SK-N-SH (cell line): Measurements from ENCODE around the gene CLIC3. TPM values are rescaled to one million over a fixed set of nuclear protein-coding genes. Genes with fewer than 3 reads are reported as not detected.

Experiments
- CTCF ChIA-PET: fragments of 300-600, 350-600 bp; formaldehyde crosslinking; extraction: SDS; loops from one replicate; lab custom pipeline; 2021; lab: Yijun Ruan, JAX
- POLR2A ChIA-PET: fragments of 350-600 bp; sonication (Branson Sonifier 250); formaldehyde crosslinking; extraction: SDS; loops from one replicate; lab custom pipeline; 2020; ENCODE audit warnings: antibody characterized with exemption, inconsistent platforms; lab: Yijun Ruan, JAX
- DNase-seq: peaks from one replicate; pipeline ENCODE4 v3.0.0; 2012
- H2AFZ ChIP-seq: fragments of 200-600 bp; sonication (generic); 2 replicates; pipeline ENCODE4 v1.8.1; 2016; ENCODE audit warnings: antibody characterized with exemption, mild to moderate bottlenecking, low read depth
- H3F3A ChIP-seq: fragments of 200-600 bp; sonication (generic); replicated peaks from 2 replicates; pipeline ENCODE3; 2016; ENCODE audit warnings: antibody characterized with exemption, mild to moderate bottlenecking; ENCODE audit not compliant: insufficient read depth
- H3K27ac ChIP-seq, 2 experiments: fragments of 200-500 bp in 1 of 2; fragments of 200-600 bp in 1 of 2; sonication (Bioruptor generic) in 1 of 2; sonication (generic), shearing (Covaris generic) in 1 of 2; 2 replicates each; pipeline versions ENCODE4 v1.5.1 to v1.6.1; 2014 to 2016; ENCODE audit warnings: low read depth in 2 of 2, inconsistent platforms in 1 of 2, low read length in 1 of 2, mild to moderate bottlenecking in 1 of 2, mixed read lengths in 1 of 2
- H3K27me3 ChIP-seq: fragments of 200-600 bp; sonication (generic), shearing (Covaris generic); 2 replicates; pipeline ENCODE4 v1.6.1; 2016; ENCODE audit warnings: mixed run types; ENCODE audit not compliant: insufficient read depth
- H3K36me3 ChIP-seq, 2 experiments: fragments of 200-500 bp in 1 of 2; fragments of 200-600 bp in 1 of 2; sonication (Bioruptor generic) in 1 of 2; sonication (generic) in 1 of 2; replicated peaks in 1 of 2; 2 replicates each; pipeline versions ENCODE3 to v1.5.1; 2014 to 2016; ENCODE audit warnings: low read length in 1 of 2, mild to moderate bottlenecking in 1 of 2; ENCODE audit not compliant: insufficient read depth in 2 of 2, control insufficient read depth in 1 of 2
- H3K4me1 ChIP-seq, 2 experiments: fragments of 200-500 bp in 1 of 2; fragments of 200-600 bp in 1 of 2; sonication (Bioruptor generic) in 1 of 2; sonication (generic), shearing (Covaris generic) in 1 of 2; 2 replicates each; pipeline versions ENCODE4 v1.5.1 to v1.6.1; 2014 to 2016; ENCODE audit warnings: low read depth in 1 of 2, low read length in 1 of 2, mixed run types in 1 of 2; ENCODE audit not compliant: insufficient read depth in 2 of 2, control insufficient read depth in 1 of 2
- H3K4me2 ChIP-seq: fragments of 200-600 bp; sonication (generic), shearing (Covaris generic); 2 replicates; pipeline ENCODE4 v1.6.1; 2017; ENCODE audit warnings: mixed run types
- H3K4me3 ChIP-seq, 2 experiments: fragments of 200-500 bp in 1 of 2; fragments of 200-600 bp in 1 of 2; sonication (Bioruptor generic) in 1 of 2; sonication (generic), shearing (Covaris generic) in 1 of 2; 2 replicates each; pipeline versions ENCODE4 v1.5.1 to v1.8.1; 2014 to 2016; ENCODE audit warnings: low read depth in 2 of 2, inconsistent platforms in 1 of 2, low read length in 1 of 2, mild to moderate bottlenecking in 1 of 2, mixed read lengths in 1 of 2, moderate library complexity in 1 of 2
- H3K79me2 ChIP-seq: fragments of 200-600 bp; sonication (generic); 2 replicates; pipeline ENCODE4 v1.8.1; 2017; ENCODE audit warnings: mild to moderate bottlenecking; ENCODE audit not compliant: insufficient read depth
- H3K9ac ChIP-seq: fragments of 200-600 bp; sonication (generic); 2 replicates; pipeline ENCODE4 v1.6.1; 2017; ENCODE audit warnings: mixed run types
- H3K9me2 ChIP-seq: fragments of 200-600 bp; sonication (generic); 2 replicates; pipeline ENCODE4 v1.6.1; 2017; ENCODE audit warnings: mixed run types
- H3K9me3 ChIP-seq: fragments of 200-600 bp; sonication (generic); 2 replicates; pipeline ENCODE4 v1.6.1; 2017; ENCODE audit warnings: mixed run types, mild to moderate bottlenecking, moderate library complexity
- H4K20me1 ChIP-seq: fragments of 200-600 bp; sonication (generic); 2 replicates; pipeline ENCODE4 v1.6.1; 2017; ENCODE audit warnings: mild to moderate bottlenecking, mixed run types; ENCODE audit not compliant: insufficient read depth
- CHD2 ChIP-seq: fragments of 150-350 bp; IDR thresholded peaks from 2 replicates; pipeline ENCODE4 v1.6.1; 2018; ENCODE audit warnings: low read length; ENCODE audit not compliant: partially characterized antibody
- ELF1 ChIP-seq: IDR thresholded peaks from 2 replicates; pipeline ENCODE4 v1.4.0; 2012
- EZH2phosphoT487 ChIP-seq: fragments of 200-600 bp; sonication (generic); IDR thresholded peaks from 2 replicates; pipeline ENCODE4 v1.6.1; 2017; ENCODE audit warnings: low read depth, mixed run types, mild to moderate bottlenecking, antibody characterized with exemption, moderate library complexity, borderline replicate concordance
- FOSL2 ChIP-seq: IDR thresholded peaks from 2 replicates; pipeline ENCODE4 v1.4.0; 2012; ENCODE audit warnings: low read depth, mild to moderate bottlenecking, moderate library complexity, borderline replicate concordance
- FOXJ3 ChIP-seq: sonication (generic); formaldehyde crosslinking; IDR thresholded peaks from 2 replicates; pipeline ENCODE4 v1.5.1; 2020; ENCODE audit warnings: mild to moderate bottlenecking, missing genetic modification reagents
- FOXM1 ChIP-seq: IDR thresholded peaks from 2 replicates; pipeline ENCODE4 v1.4.0; 2012; ENCODE audit warnings: low read depth, mild to moderate bottlenecking
- GATA2 ChIP-seq: sonication (generic); formaldehyde crosslinking; IDR thresholded peaks from 2 replicates; pipeline ENCODE4 v1.5.0; 2020; ENCODE audit warnings: mild to moderate bottlenecking, missing genetic modification reagents
- JUND ChIP-seq: IDR thresholded peaks from 2 replicates; pipeline ENCODE4 v1.4.0; 2012
- MEF2A ChIP-seq: IDR thresholded peaks from 2 replicates; pipeline ENCODE4 v1.4.0; 2012; ENCODE audit warnings: low read depth, borderline replicate concordance
- NFIC ChIP-seq: IDR thresholded peaks from 2 replicates; pipeline ENCODE4 v1.4.0; 2012; ENCODE audit warnings: borderline replicate concordance
- NRF1 ChIP-seq: IDR thresholded peaks from 2 replicates; pipeline ENCODE4 v1.6.1; 2012; ENCODE audit warnings: low read depth, mild to moderate bottlenecking, low read length
- POLR2AphosphoS5 ChIP-seq: IDR thresholded peaks from 2 replicates; pipeline ENCODE4 v1.6.1; 2012; ENCODE audit warnings: low read depth, low read length
- RFX5 ChIP-seq: IDR thresholded peaks from 2 replicates; pipeline ENCODE4 v1.6.1; 2012; ENCODE audit warnings: mild to moderate bottlenecking, improper control_type of control experiment, low read length
- SIN3A ChIP-seq: IDR thresholded peaks from 2 replicates; pipeline ENCODE4 v1.6.1; 2012; ENCODE audit warnings: low read depth, mild to moderate bottlenecking, low read length, moderate library complexity, borderline replicate concordance
- TCF12 ChIP-seq: IDR thresholded peaks from 2 replicates; pipeline ENCODE4 v1.4.0; 2012
- WGBS: methylation state at CpG from one replicate; pipeline ENCODE4 v1.1.6; 2017; ENCODE audit warnings: low lambda C conversion rate; 5-methylcytosine and 5-hydroxymethylcytosine counted together
- polyA plus RNA-seq, 3 experiments: library from polyadenylated mRNA; depleted of rRNA; stranded (reverse); fragments of >200 nt; gene quantifications; 2 replicates each; pipeline ENCODE4 v1.2.3, GENCODE V29; 2012
- TF ChIP-seq, protein P1 (sequence below): IDR thresholded peaks from 2 replicates; pipeline ENCODE4 v1.4.0; 2012; ENCODE audit warnings: low read depth, borderline replicate concordance
- TF ChIP-seq, protein P2 (sequence below): IDR thresholded peaks from 2 replicates; pipeline ENCODE4; 2012
- TF ChIP-seq, protein P3 (sequence below): fragments of 200-600 bp; sonication (generic); IDR thresholded peaks from 2 replicates; pipeline ENCODE4 v1.6.1; 2017; ENCODE audit warnings: antibody characterized with exemption, mild to moderate bottlenecking, moderate library complexity
- TF ChIP-seq, protein P4 (sequence below): IDR thresholded peaks from 2 replicates; pipeline ENCODE4 v1.6.1; 2012; ENCODE audit warnings: mild to moderate bottlenecking, low read depth, low read length, moderate library complexity

CLIC3 gene
- polyA plus RNA-seq, 1 of the 3 experiments (the other 2 are of a cell fraction), result 1.0 TPM

DNA sequence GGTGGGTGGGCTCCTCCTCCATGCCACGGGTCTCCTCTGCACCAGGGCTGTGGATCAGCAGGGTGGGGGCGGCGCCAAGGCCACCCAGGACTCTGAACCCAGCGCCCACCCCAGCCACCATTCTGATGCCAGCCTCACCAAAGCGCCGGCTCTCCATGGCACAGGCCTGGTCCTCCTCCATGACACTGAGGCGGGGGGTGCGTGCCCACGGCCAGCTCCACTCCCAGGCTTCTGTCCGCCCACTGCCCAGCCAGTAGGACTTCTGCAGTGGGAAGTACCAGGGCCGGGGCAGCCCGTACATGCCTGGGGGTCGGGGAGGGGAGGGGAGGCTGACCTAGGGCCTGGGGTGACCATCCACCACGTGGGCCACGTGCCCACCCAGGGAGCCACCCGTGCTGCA is 20.1 kb upstream of the CLIC3 start (continued):
- TF ChIP-seq, protein P1, sequence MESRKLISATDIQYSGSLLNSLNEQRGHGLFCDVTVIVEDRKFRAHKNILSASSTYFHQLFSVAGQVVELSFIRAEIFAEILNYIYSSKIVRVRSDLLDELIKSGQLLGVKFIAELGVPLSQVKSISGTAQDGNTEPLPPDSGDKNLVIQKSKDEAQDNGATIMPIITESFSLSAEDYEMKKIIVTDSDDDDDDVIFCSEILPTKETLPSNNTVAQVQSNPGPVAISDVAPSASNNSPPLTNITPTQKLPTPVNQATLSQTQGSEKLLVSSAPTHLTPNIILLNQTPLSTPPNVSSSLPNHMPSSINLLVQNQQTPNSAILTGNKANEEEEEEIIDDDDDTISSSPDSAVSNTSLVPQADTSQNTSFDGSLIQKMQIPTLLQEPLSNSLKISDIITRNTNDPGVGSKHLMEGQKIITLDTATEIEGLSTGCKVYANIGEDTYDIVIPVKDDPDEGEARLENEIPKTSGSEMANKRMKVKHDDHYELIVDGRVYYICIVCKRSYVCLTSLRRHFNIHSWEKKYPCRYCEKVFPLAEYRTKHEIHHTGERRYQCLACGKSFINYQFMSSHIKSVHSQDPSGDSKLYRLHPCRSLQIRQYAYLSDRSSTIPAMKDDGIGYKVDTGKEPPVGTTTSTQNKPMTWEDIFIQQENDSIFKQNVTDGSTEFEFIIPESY, result no peak
- TF ChIP-seq FOSL2, result no peak
- TF ChIP-seq, protein P2, sequence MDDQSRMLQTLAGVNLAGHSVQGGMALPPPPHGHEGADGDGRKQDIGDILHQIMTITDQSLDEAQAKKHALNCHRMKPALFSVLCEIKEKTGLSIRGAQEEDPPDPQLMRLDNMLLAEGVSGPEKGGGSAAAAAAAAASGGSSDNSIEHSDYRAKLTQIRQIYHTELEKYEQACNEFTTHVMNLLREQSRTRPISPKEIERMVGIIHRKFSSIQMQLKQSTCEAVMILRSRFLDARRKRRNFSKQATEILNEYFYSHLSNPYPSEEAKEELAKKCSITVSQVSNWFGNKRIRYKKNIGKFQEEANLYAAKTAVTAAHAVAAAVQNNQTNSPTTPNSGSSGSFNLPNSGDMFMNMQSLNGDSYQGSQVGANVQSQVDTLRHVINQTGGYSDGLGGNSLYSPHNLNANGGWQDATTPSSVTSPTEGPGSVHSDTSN, result no peak
- TF ChIP-seq JUND, result no peak
- no peak for TF ChIP-seq FOXJ3 (CRISPR knock-in tag)
- no peak for TF ChIP-seq TCF12
- TF ChIP-seq ELF1, result no peak
- no peak for TF ChIP-seq NFIC
- TF ChIP-seq, protein P3, sequence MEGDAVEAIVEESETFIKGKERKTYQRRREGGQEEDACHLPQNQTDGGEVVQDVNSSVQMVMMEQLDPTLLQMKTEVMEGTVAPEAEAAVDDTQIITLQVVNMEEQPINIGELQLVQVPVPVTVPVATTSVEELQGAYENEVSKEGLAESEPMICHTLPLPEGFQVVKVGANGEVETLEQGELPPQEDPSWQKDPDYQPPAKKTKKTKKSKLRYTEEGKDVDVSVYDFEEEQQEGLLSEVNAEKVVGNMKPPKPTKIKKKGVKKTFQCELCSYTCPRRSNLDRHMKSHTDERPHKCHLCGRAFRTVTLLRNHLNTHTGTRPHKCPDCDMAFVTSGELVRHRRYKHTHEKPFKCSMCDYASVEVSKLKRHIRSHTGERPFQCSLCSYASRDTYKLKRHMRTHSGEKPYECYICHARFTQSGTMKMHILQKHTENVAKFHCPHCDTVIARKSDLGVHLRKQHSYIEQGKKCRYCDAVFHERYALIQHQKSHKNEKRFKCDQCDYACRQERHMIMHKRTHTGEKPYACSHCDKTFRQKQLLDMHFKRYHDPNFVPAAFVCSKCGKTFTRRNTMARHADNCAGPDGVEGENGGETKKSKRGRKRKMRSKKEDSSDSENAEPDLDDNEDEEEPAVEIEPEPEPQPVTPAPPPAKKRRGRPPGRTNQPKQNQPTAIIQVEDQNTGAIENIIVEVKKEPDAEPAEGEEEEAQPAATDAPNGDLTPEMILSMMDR, result no peak

DNA sequence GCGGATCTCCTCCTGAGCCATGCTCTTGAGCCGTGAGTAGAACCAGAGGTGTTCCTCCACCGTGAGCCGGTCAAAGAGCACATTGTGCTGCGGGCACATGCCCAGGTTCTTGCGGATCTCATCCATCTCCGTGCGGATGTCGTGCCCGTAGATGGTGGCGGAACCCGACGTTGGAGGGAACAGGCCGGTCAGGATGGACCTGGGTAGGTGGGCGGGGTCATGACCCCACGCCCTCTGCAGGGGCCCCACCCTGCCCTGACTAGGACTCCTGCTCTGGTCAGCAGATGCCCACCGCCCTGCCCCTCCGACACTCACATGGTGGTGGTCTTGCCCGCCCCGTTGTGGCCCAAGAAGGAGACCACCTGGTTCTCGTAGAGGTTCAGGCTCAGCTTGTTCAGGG is 19.6 kb upstream of the CLIC3 start:
- whole genome bisulfite sequencing, result 97% methylated on average over 17 of the region's 21 CpGs
- ChIA-PET CTCF (interaction anchor here (0.9 to 1.1 kb wide), 2 partner anchors 13 to 20 kb away, joined by 3 to 4 read pairs; no protein-coding TSS in a partner anchor), POLR2A (no interaction called here)
- no peaks in the 10 kb centered on the region for H3F3A ChIP-seq
- H3K4me2 ChIP-seq, result no peak overlapping the region
- H3K79me2 ChIP-seq, result no peaks in the 10 kb centered on the region
- H3K27me3 ChIP-seq, result no peaks in the 10 kb centered on the region
- H3K27ac ChIP-seq, result no peak overlapping the region
- H3K36me3 ChIP-seq, result peaks cover 0 to 17% of the 10 kb centered on the region in 2 experiments
- DNase-seq, result no peak
- H4K20me1 ChIP-seq, result no peaks in the 10 kb centered on the region
- H3K4me3 ChIP-seq, result no peak overlapping the region
- H2AFZ ChIP-seq, result no peak overlapping the region
- H3K9me2 ChIP-seq, result no peaks in the 10 kb centered on the region
- H3K4me1 ChIP-seq, result no peaks in the 10 kb centered on the region
- no peak overlapping the region for H3K9ac ChIP-seq
- H3K9me3 ChIP-seq, result no peaks in the 10 kb centered on the region
- TF ChIP-seq, protein P1, result no peak
- TF ChIP-seq CHD2 (no peak), EZH2phosphoT487 (no peak), JUND (no peak), SIN3A (no peak), POLR2AphosphoS5 (no peak), MEF2A (no peak), GATA2 (CRISPR knock-in tag) (no peak), ELF1 (no peak), NRF1 (no peak), FOXM1 (no peak), RFX5 (no peak)
- TF ChIP-seq, protein P3, result no peak
- TF ChIP-seq, protein P4, sequence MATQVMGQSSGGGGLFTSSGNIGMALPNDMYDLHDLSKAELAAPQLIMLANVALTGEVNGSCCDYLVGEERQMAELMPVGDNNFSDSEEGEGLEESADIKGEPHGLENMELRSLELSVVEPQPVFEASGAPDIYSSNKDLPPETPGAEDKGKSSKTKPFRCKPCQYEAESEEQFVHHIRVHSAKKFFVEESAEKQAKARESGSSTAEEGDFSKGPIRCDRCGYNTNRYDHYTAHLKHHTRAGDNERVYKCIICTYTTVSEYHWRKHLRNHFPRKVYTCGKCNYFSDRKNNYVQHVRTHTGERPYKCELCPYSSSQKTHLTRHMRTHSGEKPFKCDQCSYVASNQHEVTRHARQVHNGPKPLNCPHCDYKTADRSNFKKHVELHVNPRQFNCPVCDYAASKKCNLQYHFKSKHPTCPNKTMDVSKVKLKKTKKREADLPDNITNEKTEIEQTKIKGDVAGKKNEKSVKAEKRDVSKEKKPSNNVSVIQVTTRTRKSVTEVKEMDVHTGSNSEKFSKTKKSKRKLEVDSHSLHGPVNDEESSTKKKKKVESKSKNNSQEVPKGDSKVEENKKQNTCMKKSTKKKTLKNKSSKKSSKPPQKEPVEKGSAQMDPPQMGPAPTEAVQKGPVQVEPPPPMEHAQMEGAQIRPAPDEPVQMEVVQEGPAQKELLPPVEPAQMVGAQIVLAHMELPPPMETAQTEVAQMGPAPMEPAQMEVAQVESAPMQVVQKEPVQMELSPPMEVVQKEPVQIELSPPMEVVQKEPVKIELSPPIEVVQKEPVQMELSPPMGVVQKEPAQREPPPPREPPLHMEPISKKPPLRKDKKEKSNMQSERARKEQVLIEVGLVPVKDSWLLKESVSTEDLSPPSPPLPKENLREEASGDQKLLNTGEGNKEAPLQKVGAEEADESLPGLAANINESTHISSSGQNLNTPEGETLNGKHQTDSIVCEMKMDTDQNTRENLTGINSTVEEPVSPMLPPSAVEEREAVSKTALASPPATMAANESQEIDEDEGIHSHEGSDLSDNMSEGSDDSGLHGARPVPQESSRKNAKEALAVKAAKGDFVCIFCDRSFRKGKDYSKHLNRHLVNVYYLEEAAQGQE, result no peak
